Hepatocyte (in vitro differentiated cells): ENCODE measurements around the gene TBC1D1. TPM values are rescaled to one million over a fixed set of nuclear protein-coding genes. Genes with fewer than 3 reads are reported as not detected.

ENCODE experiments used
- DNase-seq: peaks from one replicate; pipeline ENCODE4 v3.0.0-alpha.2; 2016; ENCODE audit warnings: low spot score
- H2AFZ ChIP-seq: fragments of 200-600 bp; sonication (generic); 2 replicates; pipeline ENCODE4 v1.6.0; 2016; ENCODE audit warnings: antibody characterized with exemption, mild to moderate bottlenecking
- H3K27ac ChIP-seq: fragments of 200-600 bp; sonication (generic); 2 replicates; pipeline ENCODE4 v1.5.1; 2016; ENCODE audit warnings: mild to moderate bottlenecking
- H3K27me3 ChIP-seq: fragments of 200-600 bp; sonication (generic); 2 replicates; pipeline ENCODE4 v1.6.1; 2016
- H3K36me3 ChIP-seq: fragments of 200-600 bp; sonication (generic); replicated peaks from 2 replicates; pipeline ENCODE4 v1.5.1; 2016; ENCODE audit warnings: low read depth; ENCODE audit not compliant: insufficient read depth
- H3K4me1 ChIP-seq: fragments of 200-600 bp; sonication (generic); 2 replicates; pipeline ENCODE4 v1.5.1; 2016; ENCODE audit warnings: mild to moderate bottlenecking, moderate library complexity; ENCODE audit not compliant: insufficient read depth
- H3K4me2 ChIP-seq: fragments of 200-600 bp; sonication (generic); 2 replicates; pipeline ENCODE4 v1.6.0; 2016
- H3K4me3 ChIP-seq: fragments of 200-600 bp; sonication (generic); 2 replicates; pipeline ENCODE4 v1.5.1; 2016; ENCODE audit warnings: mild to moderate bottlenecking
- H3K79me2 ChIP-seq: fragments of 200-600 bp; sonication (generic); 2 replicates; pipeline ENCODE4 v1.6.0; 2017; ENCODE audit warnings: mild to moderate bottlenecking
- H3K9me2 ChIP-seq: fragments of 200-600 bp; sonication (generic); replicated peaks from 2 replicates; pipeline ENCODE4 v1.6.0; 2017; ENCODE audit warnings: mild to moderate bottlenecking; ENCODE audit not compliant: insufficient read depth
- H3K9me3 ChIP-seq: fragments of 200-600 bp; sonication (generic); 2 replicates; pipeline ENCODE4 v1.5.1; 2016; ENCODE audit warnings: low read depth, mild to moderate bottlenecking
- H4K20me1 ChIP-seq: fragments of 200-600 bp; sonication (generic); 2 replicates; pipeline ENCODE4 v1.6.0; 2016; ENCODE audit warnings: mild to moderate bottlenecking; ENCODE audit not compliant: insufficient read depth, poor library complexity, severe bottlenecking
- CTCF ChIP-seq: fragments of 200-600 bp; sonication (generic); IDR thresholded peaks from 2 replicates; pipeline ENCODE4 v1.5.1; 2016; ENCODE audit warnings: antibody characterized with exemption, mild to moderate bottlenecking; ENCODE audit not compliant: poor library complexity
- EZH2 ChIP-seq: fragments of 200-600 bp; sonication (generic); IDR thresholded peaks from 2 replicates; pipeline ENCODE4 v1.6.1; 2016; ENCODE audit warnings: antibody characterized with exemption, mild to moderate bottlenecking, borderline replicate concordance
- EZH2phosphoT487 ChIP-seq: fragments of 200-600 bp; sonication (generic); IDR thresholded peaks from one replicate; pipeline ENCODE4 v1.6.1; 2018; ENCODE audit warnings: antibody characterized with exemption, mild to moderate bottlenecking, low read depth, moderate library complexity; ENCODE audit not compliant: unreplicated experiment, severe bottlenecking
- WGBS: methylation state at CpG from one replicate; pipeline ENCODE4 v1.1.6; 2016; ENCODE audit warnings: low lambda C conversion rate; ENCODE audit errors: missing lambda C conversion rate; 5-methylcytosine and 5-hydroxymethylcytosine counted together
- polyA plus RNA-seq: library from polyadenylated mRNA; unstranded; fragments of >200 nt; fragmentation: Nextera tagmentation; extraction: Ambion mirVana; gene quantifications from 2 replicates; pipeline ENCODE4 v1.2.1, GENCODE V29; 2016
- total RNA-seq: library from RNA; depleted of rRNA; stranded (reverse); fragments of >200 nt; gene quantifications from 2 replicates; pipeline ENCODE4 v1.2.3, GENCODE V29; 2014

Gene TBC1D1
- total and polyA plus RNA-seq, 2 experiments from 2014 or later, result 45.6 to 117 TPM

GRCh38 chr4:38144031-38144430 lies 253.1 kb downstream of the TBC1D1 start:
- Histone ChIP-seq H2AFZ (no peak overlapping the region), H4K20me1 (no peaks in the 10 kb centered on the region), H3K4me3 (no peak overlapping the region), H3K27me3 (no peaks in the 10 kb centered on the region), H3K27ac (peak overlapping the region; percentile 32), H3K36me3 (no peaks in the 10 kb centered on the region), H3K4me1 (peaks cover 22% of the 10 kb centered on the region), H3K4me2 (no peak overlapping the region), H3K9me3 (no peaks in the 10 kb centered on the region), H3K9me2 (no peaks in the 10 kb centered on the region), H3K79me2 (no peaks in the 10 kb centered on the region)
- DNase-seq, result no peak
- 63% methylated on average over 1 of the region's 1 CpG for WGBS
- TF ChIP-seq CTCF (no peak), EZH2phosphoT487 (no peak), EZH2 (no peak)

GRCh38 chr4:38145033-38145678 lies 254.3 kb downstream of the TBC1D1 start:
- 72% methylated on average over 4 of the region's 4 CpGs for WGBS
- no peaks in the 10 kb centered on the region for H3K9me3 ChIP-seq
- peak overlapping the region; percentile 86 for H3K27ac ChIP-seq
- H2AFZ ChIP-seq, result no peak overlapping the region
- H3K9me2 ChIP-seq, result no peaks in the 10 kb centered on the region
- TF ChIP-seq EZH2 (no peak), CTCF (no peak), EZH2phosphoT487 (no peak)
- H4K20me1 ChIP-seq, result no peaks in the 10 kb centered on the region
- H3K27me3 ChIP-seq, result no peaks in the 10 kb centered on the region
- no peak for DNase-seq
- peaks cover 31% of the 10 kb centered on the region for H3K4me1 ChIP-seq
- peak overlapping the region; percentile 1 for H3K4me2 ChIP-seq
- H3K36me3 ChIP-seq, result no peaks in the 10 kb centered on the region
- no peak overlapping the region for H3K4me3 ChIP-seq
- H3K79me2 ChIP-seq, result no peaks in the 10 kb centered on the region

DNA sequence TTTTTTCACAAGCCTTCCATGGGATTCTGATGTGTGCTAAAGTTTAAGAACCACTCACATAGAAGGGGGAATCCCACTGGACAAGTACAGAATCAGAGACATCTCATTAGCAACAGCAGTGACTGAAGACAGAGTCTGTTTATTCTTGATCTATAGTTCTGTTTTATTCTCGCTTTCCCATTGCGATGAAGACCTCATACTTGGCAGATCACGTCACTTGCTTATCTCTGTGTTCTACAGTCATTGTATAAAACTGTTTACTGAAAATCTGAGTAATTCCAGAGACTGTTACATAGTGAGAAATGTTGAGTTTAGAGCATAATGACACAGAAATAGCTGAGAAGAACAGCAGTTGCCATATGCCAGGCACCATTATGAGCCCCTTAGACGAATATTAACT lies 254.9 kb downstream of the TBC1D1 start:
- Histone ChIP-seq H3K36me3 (no peaks in the 10 kb centered on the region), H3K4me3 (no peak overlapping the region), H3K9me3 (no peaks in the 10 kb centered on the region), H2AFZ (no peak overlapping the region), H3K4me1 (peaks cover 35% of the 10 kb centered on the region), H3K79me2 (no peaks in the 10 kb centered on the region), H3K27me3 (no peaks in the 10 kb centered on the region), H3K27ac (peak overlapping the region; percentile 86), H3K9me2 (no peaks in the 10 kb centered on the region), H4K20me1 (no peaks in the 10 kb centered on the region), H3K4me2 (peak overlapping the region; percentile 1)
- TF ChIP-seq EZH2phosphoT487 (no peak), EZH2 (no peak), CTCF (no peak)
- 46% methylated on average over 4 of the region's 4 CpGs for WGBS
- DNase-seq, result no peak
